Immature natural killer cell (primary cell): ENCODE measurements around the gene ZFYVE26. TPM values are rescaled to one million over a fixed set of nuclear protein-coding genes. Genes with fewer than 3 reads are reported as not detected.

ENCODE experiments used
- DNase-seq, 3 donors: peaks; one replicate each; pipeline ENCODE4 v3.0.0; 2022; ENCODE audit warnings: mixed read lengths in 1 of 3
- H3K27ac Mint-ChIP-seq, 6 donors: one replicate each; pipeline ENCODE4 v1.8.0; 2020; ENCODE audit warnings: mixed read lengths in 6 of 6, mild to moderate bottlenecking in 5 of 6, inconsistent platforms in 4 of 6, moderate library complexity in 3 of 6
- H3K27me3 Mint-ChIP-seq, 3 donors: one replicate each; pipeline ENCODE4 v1.8.0; 2020 to 2021; ENCODE audit warnings: low read depth in 3 of 3, mild to moderate bottlenecking in 3 of 3, mixed read lengths in 3 of 3, moderate library complexity in 3 of 3, inconsistent platforms in 1 of 3
- H3K36me3 Mint-ChIP-seq, 3 donors: one replicate each; pipeline ENCODE4 v1.8.0; 2020; ENCODE audit warnings: mixed read lengths in 3 of 3, inconsistent platforms in 2 of 3, mild to moderate bottlenecking in 2 of 3
- H3K4me1 Mint-ChIP-seq, 2 donors: one replicate each; pipeline ENCODE4 v1.8.0; 2020; ENCODE audit warnings: inconsistent platforms in 2 of 2, mild to moderate bottlenecking in 2 of 2, mixed read lengths in 2 of 2, moderate library complexity in 1 of 2
- H3K4me3 Mint-ChIP-seq, 5 donors: one replicate each; pipeline ENCODE4 v1.8.0; 2020; ENCODE audit warnings: mild to moderate bottlenecking in 5 of 5, mixed read lengths in 5 of 5, inconsistent platforms in 3 of 5, moderate library complexity in 3 of 5
- H3K9me3 Mint-ChIP-seq, 6 donors: one replicate each; pipeline ENCODE4 v1.8.0; 2020; ENCODE audit warnings: mild to moderate bottlenecking in 6 of 6, mixed read lengths in 6 of 6, inconsistent platforms in 4 of 6, moderate library complexity in 3 of 6
- polyA plus RNA-seq, 3 donors: library from polyadenylated mRNA; unstranded; fragments of 300-500 nt; fragmentation: Illumina TruSeq; gene quantifications; one replicate each; pipeline ENCODE4 v1.2.3, GENCODE V29; 2021

ZFYVE26 gene
- polyA plus RNA-seq, 3 donors from 2014 or later = 3.1 to 4.3 TPM; not detected in 1

- H3K27ac Mint-ChIP-seq = no peak overlapping the region
- H3K4me1 Mint-ChIP-seq = no peaks in the 10 kb centered on the region
- H3K9me3 Mint-ChIP-seq = no peaks in the 10 kb centered on the region
- H3K4me3 Mint-ChIP-seq = no peak overlapping the region
- no peak for DNase-seq
- peaks cover 48 to 87% (median 50%) of the 10 kb centered on the region in 3 donors for H3K36me3 Mint-ChIP-seq
- H3K27me3 Mint-ChIP-seq = no peaks in the 10 kb centered on the region
These were observed 28.7 kb downstream of the ZFYVE26 start for GRCh38 chr14:67787673-67788072.

DNA sequence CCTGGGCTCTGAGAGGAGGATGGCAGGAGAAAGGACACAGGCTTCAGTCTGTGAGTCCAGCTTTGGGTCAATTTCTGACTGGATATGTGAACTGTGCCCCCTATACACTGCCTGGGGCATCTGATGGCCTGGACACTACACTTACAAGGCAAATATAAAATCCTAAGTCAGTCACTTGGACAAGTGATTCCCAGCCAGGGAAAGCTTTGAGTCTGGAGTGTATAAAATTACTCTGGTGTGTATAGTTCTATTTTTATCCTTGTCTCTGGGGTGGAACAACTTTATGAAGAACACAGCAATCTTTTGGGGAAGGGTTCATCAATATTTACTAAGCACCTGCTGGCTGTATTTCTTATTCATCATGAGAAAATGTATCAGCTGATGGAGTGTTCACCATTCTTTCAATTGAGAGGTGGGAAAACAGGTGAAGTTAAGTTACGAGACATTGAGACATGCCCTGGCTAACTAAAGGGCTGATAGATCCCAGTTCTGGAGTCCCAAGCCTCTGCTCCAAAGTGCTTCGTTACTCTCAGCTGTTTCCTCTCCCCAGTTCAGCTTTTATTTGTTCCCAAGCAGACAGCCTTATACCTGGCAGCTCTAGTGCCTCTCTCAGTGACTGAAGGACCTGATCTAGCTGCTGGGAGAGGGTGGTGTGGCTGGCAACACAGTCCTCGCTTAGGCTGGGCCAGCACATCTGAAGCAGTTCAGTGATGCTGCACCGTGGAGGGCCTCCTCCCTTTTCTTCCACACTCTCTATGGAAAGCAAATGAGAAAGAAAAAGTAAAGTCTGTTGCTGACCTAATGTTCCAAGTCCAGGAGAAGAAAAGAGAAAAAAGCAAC lies 30.9 kb downstream of the ZFYVE26 start:
- DNase-seq = no peak
- no peak overlapping the region for H3K27ac Mint-ChIP-seq
- H3K36me3 Mint-ChIP-seq = peaks cover 62 to 96% (median 65%) of the 10 kb centered on the region in 3 donors
- no peaks in the 10 kb centered on the region for H3K4me1 Mint-ChIP-seq
- H3K27me3 Mint-ChIP-seq = peaks cover 0 to 2% (median 0%) of the 10 kb centered on the region in 3 donors
- H3K9me3 Mint-ChIP-seq = no peaks in the 10 kb centered on the region
- no peak overlapping the region for H3K4me3 Mint-ChIP-seq

- DNase-seq = no peak
- no peaks in the 10 kb centered on the region for H3K9me3 Mint-ChIP-seq
- no peaks in the 10 kb centered on the region for H3K4me1 Mint-ChIP-seq
- H3K27ac Mint-ChIP-seq = no peak overlapping the region
- H3K36me3 Mint-ChIP-seq = peaks cover 59 to 92% (median 61%) of the 10 kb centered on the region in 3 donors
- peaks cover 0 to 2% (median 0%) of the 10 kb centered on the region in 3 donors for H3K27me3 Mint-ChIP-seq
- no peak overlapping the region for H3K4me3 Mint-ChIP-seq
These were observed 32.1 kb downstream of the ZFYVE26 start for GRCh38 chr14:67784244-67784823.

DNA sequence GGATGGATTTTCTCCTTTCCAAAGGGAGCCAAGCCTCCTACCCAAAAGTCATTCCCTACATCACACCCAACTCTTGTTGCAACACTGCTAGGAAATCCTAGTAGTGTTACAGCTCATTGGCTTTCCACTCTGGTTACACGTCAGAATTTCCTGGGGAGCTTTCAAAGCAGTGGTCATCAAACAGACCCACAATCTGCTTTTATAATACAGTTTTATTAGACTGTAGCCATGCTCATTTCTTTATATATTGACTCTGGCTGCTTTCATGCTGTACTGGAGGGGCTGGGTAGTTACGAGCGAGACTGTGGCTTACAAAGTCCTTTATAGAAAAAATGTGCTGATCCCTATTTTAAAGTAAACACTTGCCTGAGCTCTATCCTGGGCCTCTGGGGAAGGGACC lies 34.3 kb downstream of the ZFYVE26 start:
- Mint-ChIP-seq H3K36me3 (peaks cover 51 to 85% (median 64%) of the 10 kb centered on the region in 3 donors), H3K4me1 (no peaks in the 10 kb centered on the region), H3K4me3 (no peak overlapping the region), H3K27me3 (peaks cover 0 to 2% (median 0%) of the 10 kb centered on the region in 3 donors), H3K9me3 (no peaks in the 10 kb centered on the region), H3K27ac (peak overlapping the region in 2 of 6 donors; percentile 17 to 28)
- no peak for DNase-seq

GRCh38 chr14:67778792-67779191 lies 37.6 kb downstream of the ZFYVE26 start:
- H3K27ac Mint-ChIP-seq = peak overlapping the region in 1 of 6 donors; percentile 43

DNA sequence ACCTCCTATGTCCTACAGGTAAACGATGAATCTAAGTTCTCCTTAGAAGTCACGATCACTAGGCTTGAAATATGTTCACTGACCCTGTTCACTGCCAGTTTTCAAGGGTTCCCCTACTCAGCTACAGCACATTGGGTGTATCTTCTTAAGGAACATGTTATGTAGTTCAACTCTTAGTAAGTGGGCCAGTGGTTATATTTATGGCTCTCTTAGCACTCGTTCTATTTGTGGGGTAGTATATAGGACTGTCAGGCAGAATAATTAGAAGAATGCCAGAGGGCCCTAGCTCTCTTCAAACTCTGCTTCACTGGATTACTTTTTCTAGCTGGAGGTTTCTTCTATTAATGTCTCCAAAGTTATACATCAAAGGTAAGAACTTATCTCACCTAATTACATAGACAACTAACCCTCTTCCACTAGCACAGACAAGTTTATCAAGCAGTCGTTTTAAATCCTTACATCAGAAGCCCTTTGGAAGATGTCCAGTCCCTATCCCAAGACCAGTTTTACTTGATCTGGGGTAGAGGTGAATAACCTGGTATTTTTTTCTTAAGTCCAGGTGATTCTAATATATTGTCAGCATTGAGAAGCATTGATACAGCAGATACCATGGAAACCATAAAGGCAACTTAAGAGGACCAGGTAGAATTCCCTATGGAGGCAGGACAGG lies 39.6 kb downstream of the ZFYVE26 start:
- Mint-ChIP-seq H3K27ac (no peak overlapping the region), H3K4me1 (no peaks in the 10 kb centered on the region), H3K27me3 (peaks cover 0 to 2% (median 0%) of the 10 kb centered on the region in 3 donors), H3K4me3 (no peak overlapping the region), H3K9me3 (no peaks in the 10 kb centered on the region), H3K36me3 (peaks cover 49 to 83% (median 71%) of the 10 kb centered on the region in 3 donors)
- no peak for DNase-seq

More at GRCh38 chr14:67778792-67779191, 37.6 kb downstream of the ZFYVE26 start:
- Mint-ChIP-seq H3K4me3 (no peak overlapping the region), H3K27me3 (peaks cover 0 to 2% (median 0%) of the 10 kb centered on the region in 3 donors), H3K9me3 (no peaks in the 10 kb centered on the region), H3K4me1 (no peaks in the 10 kb centered on the region), H3K36me3 (peaks cover 56 to 84% (median 67%) of the 10 kb centered on the region in 3 donors)
- DNase-seq = no peak

GRCh38 chr14:67773844-67774377 lies 42.5 kb downstream of the ZFYVE26 start:
- H3K9me3 Mint-ChIP-seq = no peaks in the 10 kb centered on the region
- DNase-seq = no peak
- H3K36me3 Mint-ChIP-seq = peaks cover 53 to 80% (median 62%) of the 10 kb centered on the region in 3 donors
- no peaks in the 10 kb centered on the region for H3K27me3 Mint-ChIP-seq
- no peaks in the 10 kb centered on the region for H3K4me1 Mint-ChIP-seq
- no peak overlapping the region for H3K4me3 Mint-ChIP-seq
- H3K27ac Mint-ChIP-seq = no peak overlapping the region

- no peak overlapping the region for H3K4me3 Mint-ChIP-seq
- peaks cover 44 to 73% (median 59%) of the 10 kb centered on the region in 3 donors for H3K36me3 Mint-ChIP-seq
- no peak overlapping the region for H3K27ac Mint-ChIP-seq
- H3K27me3 Mint-ChIP-seq = no peaks in the 10 kb centered on the region
- no peaks in the 10 kb centered on the region for H3K4me1 Mint-ChIP-seq
- no peaks in the 10 kb centered on the region for H3K9me3 Mint-ChIP-seq
- no peak for DNase-seq
These were observed 48.2 kb downstream of the ZFYVE26 start for GRCh38 chr14:67768219-67768618.

DNA sequence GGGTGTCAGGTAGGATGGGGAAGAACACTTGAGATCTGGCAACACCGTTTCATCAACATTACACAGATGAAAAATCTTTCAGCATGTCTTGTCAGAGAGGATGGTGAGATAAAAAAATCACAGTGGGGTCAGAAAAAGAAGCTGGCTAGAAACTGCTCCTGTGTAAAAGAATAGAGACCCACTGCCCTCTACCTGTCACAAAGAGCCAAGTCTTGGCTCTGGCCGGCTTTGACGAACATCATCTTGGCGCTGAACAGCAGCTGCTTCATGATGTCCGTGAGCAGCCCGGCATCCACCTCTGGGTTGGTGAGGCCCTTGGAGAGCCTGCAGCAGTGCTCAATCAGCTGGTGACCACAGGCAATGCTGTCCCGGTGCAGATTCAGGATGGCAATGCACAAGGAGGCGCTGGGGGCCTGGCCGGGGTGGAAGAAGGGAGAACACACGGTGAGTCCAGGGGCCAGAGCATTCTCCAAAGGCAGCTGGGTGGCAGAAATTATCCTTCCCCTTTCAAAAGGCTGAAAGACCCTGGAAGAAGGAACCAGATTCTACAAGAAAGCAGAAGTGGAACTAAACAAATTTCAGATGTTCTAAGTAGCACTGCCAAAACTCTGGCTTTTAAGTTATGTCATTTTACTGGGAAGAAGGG lies 50.2 kb downstream of the ZFYVE26 start:
- Mint-ChIP-seq H3K27ac (peak overlapping the region in 1 of 6 donors; percentile 5), H3K27me3 (no peaks in the 10 kb centered on the region), H3K4me3 (no peak overlapping the region), H3K4me1 (no peaks in the 10 kb centered on the region), H3K9me3 (no peaks in the 10 kb centered on the region), H3K36me3 (peaks cover 39 to 64% (median 54%) of the 10 kb centered on the region in 3 donors)
- DNase-seq = no peak

DNA sequence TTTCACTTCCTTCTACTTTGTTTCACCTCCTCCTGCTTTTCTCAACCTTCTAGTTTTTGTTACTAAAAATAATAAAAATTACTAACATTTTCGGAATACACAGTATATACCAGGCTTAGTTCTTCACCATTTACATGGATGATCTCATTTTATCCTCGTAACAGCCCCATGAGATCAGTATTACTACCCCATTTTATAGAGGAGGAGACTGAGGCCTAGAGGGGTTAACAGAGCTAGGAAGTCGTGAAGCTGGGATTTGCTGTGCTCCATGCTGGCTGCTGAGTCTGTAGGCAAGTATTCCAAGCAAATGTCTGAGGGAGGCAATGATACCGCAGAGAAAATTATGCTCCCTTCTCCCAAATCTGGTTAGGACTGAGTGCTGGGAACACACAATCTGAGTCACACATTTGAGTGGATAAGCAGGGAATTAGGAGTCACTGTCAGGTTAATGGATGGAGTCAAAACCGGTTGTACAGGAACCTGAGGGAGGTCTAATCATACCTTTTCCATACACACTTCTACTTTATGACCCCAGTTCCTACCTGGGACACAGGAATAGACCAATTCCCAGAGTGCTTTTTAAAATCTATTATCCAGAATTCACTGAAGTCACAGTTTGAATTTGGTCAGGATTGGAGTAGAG lies 51.1 kb downstream of the ZFYVE26 start:
- Mint-ChIP-seq H3K27ac (no peak overlapping the region), H3K27me3 (no peaks in the 10 kb centered on the region), H3K9me3 (no peaks in the 10 kb centered on the region), H3K36me3 (peaks cover 42 to 70% (median 61%) of the 10 kb centered on the region in 3 donors), H3K4me1 (no peaks in the 10 kb centered on the region), H3K4me3 (no peak overlapping the region)
- DNase-seq = no peak

DNA sequence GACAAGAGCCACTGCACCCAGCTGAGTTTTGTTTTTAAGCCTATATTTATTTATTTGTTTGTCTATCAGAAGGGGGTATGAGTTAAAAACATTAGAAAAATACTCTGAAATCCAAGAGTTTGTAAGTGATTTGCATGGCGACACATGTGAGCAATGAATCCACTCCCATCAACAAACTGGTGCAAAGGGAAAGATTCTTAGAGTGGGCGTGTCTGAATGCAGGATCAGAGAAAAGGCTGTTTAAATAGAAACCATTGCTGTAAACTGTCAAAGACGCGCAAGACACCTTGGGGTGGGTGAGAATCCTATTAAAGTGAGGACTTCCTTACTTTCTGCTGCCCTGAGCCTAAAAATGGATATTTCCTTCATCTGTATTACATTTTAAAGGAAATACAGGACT lies 51.9 kb downstream of the ZFYVE26 start:
- Mint-ChIP-seq H3K9me3 (no peaks in the 10 kb centered on the region), H3K27ac (no peak overlapping the region), H3K4me3 (no peak overlapping the region), H3K4me1 (no peaks in the 10 kb centered on the region), H3K36me3 (peaks cover 39 to 71% (median 56%) of the 10 kb centered on the region in 3 donors), H3K27me3 (no peaks in the 10 kb centered on the region)
- DNase-seq = no peak

GRCh38 chr14:67763158-67763822 lies 53.1 kb downstream of the ZFYVE26 start:
- Mint-ChIP-seq H3K27ac (no peak overlapping the region), H3K4me3 (no peak overlapping the region), H3K9me3 (no peaks in the 10 kb centered on the region), H3K4me1 (no peaks in the 10 kb centered on the region), H3K36me3 (peaks cover 30 to 60% (median 46%) of the 10 kb centered on the region in 3 donors), H3K27me3 (no peaks in the 10 kb centered on the region)
- DNase-seq = no peak
